Fibroblast of skin of back (primary cell): ENCODE measurements around the gene UTS2R.
A peak's percentile ranks its signal among the peaks of the same experiment; 100 is the strongest.
"Not testable (repeated sequence)": the region's sequence is repeated elsewhere in the genome, so short reads cannot be mapped to it uniquely, and the experiment has no call there.

Experiments
- DNase-seq: peaks from one replicate; pipeline ENCODE4 v3.0.0-alpha.2; 2013

Gene UTS2R

GRCh38 chr17:82376042-82376730 is 4.6 kb downstream of the UTS2R start:
- DNase-seq, result no peak

- DNase-seq, result not testable (repeated sequence)
Measured at GRCh38 chr17:82377294-82377693, 5.7 kb downstream of the UTS2R start.

DNA sequence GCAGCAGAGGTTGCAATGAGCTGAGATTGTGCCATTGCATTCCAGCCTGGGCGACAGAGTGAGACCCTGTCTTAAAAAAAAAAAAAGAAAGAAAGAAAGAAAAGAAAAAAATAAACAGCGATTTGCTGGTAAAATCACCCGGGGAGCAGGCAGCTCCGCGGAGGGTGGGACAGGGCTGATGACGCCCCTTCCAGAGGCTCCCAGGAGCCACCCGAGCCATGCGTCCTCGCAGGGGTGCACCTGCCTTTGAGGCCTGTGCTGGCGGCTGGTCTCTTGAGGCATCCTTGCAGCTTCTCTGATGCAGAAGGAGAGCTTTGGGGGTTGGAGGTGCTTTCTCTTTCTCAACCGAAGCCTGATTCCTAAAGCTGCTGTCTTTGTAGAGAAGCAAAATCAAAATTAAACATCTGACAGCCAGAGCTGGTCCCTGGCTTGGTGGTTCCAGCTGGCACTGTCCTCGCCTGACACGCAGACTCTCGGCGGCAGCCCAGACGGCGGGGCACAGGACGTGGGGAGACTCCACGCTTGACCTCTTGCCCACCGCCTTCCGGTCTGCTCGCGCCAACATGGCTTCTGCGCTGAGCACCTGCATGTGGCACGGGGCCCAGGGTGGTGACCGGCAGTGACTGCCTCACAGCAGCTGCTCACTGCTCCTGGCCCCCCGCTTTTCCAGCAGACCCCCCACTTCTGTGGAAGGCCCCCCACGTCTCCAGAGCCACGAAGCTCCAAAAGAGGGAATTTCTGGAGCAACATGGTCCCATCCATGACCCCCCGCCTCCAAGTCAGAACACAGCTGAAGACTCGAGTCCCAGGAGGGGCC is 6.6 kb downstream of the UTS2R start:
- DNase-seq, result no peak

DNA sequence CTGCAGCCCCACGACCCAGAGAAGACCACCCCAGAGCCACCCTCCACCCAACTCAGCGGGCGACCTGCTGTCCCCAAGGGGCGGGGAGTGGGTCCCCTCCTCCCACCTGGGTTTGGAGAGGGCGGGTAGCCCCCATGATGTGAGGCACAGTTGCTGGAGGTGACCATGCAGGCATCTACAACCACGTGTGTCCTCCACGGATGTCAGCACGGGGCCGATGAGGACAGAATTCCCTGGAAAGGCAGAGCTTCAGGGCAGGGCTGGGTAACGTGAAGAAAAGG is 7.1 kb downstream of the UTS2R start:
- DNase-seq, result no peak

- no peak for DNase-seq
Measured at GRCh38 chr17:82380860-82381702, 9.5 kb downstream of the UTS2R start.

GRCh38 chr17:82381703-82382009 is 10.1 kb downstream of the UTS2R start:
- not testable (repeated sequence) for DNase-seq

- DNase-seq, result not testable (repeated sequence)
Measured at GRCh38 chr17:82382220-82382932, 10.8 kb downstream of the UTS2R start.

GRCh38 chr17:82382933-82383255 is 11.3 kb downstream of the UTS2R start:
- DNase-seq, result no peak

DNA sequence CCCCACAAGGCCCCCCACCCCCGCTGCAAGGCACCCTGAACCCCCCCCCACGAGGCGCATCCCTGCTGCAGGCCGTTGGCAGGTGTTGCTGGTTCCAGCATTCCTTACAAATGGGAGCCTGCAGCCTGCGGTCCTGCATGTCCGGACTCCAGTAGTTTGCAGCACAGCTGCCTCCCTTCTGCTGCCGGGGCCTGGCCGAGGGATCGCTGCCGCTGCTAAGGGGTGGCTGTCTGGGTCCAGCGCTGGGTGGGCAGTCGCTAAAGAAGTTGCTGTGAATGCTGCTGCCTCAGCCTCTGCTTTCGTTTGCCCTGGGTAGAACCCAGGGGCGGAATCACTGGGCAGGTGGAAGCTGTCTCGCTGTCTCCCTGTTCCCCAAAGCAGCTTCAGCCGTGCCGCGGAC is 11.8 kb downstream of the UTS2R start:
- no peak for DNase-seq

GRCh38 chr17:82384051-82384729 is 12.6 kb downstream of the UTS2R start:
- no peak for DNase-seq

- DNase-seq, result peak; percentile 49
Measured at GRCh38 chr17:82384730-82385481, 13.3 kb downstream of the UTS2R start.

DNA sequence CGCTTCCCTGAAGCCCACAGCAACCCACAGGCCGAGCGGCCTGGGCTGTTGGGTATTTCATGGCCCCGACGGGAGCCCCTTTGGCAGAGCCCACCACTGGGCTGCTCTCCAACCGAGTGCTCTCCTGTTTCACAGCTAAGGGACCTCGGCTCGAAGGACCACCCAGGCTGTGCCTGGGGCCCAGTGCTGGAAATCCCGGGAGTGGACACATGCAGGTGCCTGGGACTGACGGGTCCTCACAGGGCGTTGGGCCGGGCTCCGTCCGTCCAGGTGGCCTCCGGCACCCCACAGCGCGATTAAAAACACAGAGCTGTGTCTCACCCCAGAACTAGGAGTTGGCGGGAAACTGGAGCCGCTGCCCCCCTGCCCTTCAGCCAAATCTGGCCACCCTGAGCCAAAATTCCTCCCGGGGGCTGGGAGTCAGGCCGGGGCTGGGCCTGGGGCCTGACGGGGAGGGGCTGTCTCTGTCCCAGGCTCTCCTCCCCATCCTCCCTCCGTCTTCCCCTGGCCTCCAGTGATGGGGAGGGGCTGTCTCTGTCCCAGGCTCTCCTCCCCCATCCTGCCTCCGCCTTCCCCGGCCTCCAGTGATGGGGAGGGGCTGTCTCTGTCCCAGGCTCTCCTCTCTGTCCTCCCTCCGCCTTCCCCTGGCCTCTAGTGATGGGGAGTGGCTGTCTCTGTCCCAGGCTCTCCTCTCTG is 14.1 kb downstream of the UTS2R start:
- no peak for DNase-seq

DNA sequence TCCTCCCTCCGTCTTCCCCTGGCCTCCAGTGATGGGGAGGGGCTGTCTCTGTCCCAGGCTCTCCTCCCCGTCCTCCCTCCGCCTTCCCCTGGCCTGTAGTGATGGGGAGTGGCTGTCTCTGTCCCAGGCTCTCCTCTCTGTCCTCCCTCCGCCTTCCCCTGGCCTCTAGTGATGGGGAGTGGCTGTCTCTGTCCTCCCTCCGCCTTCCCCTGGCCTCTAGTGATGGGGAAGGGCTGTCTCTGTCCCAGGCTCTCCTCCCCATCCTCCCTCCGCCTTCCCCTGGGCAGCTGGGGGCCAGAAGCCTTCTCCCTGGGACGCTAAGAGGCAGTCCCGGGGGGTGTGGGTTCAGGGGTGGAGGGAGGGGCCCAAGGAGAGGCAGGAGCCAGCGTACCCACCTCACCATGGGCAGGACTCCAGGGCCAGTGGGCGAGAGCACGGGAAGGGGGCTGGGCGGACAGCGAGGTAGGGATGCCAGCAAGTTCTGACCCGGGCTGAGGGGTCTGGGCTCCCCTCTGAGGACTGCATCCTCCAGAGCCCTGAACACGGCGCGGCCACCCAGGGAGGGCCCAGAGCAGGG is 14.8 kb downstream of the UTS2R start:
- peak; percentile 22 for DNase-seq

- no peak for DNase-seq
Measured at GRCh38 chr17:82386881-82387704, 15.5 kb downstream of the UTS2R start.

DNA sequence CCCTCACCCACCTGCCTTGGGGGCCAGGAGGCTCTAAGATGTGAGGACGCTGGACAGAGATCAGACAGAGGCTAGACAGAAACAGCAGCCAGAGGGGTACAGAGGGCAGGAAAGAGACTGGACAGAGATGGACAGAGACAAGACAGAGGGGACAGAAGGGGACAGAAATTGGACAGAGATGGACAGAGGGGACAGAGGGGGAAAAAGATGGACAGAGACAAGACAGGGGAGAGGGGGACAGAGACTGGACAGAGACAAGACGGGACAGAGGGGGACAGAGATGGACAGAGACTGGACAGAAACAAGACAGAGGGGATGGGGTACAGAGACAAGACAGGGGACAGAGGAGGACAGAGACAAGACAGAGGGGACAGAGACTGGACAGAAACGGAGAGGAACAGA is 16.1 kb downstream of the UTS2R start:
- DNase-seq, result no peak

DNA sequence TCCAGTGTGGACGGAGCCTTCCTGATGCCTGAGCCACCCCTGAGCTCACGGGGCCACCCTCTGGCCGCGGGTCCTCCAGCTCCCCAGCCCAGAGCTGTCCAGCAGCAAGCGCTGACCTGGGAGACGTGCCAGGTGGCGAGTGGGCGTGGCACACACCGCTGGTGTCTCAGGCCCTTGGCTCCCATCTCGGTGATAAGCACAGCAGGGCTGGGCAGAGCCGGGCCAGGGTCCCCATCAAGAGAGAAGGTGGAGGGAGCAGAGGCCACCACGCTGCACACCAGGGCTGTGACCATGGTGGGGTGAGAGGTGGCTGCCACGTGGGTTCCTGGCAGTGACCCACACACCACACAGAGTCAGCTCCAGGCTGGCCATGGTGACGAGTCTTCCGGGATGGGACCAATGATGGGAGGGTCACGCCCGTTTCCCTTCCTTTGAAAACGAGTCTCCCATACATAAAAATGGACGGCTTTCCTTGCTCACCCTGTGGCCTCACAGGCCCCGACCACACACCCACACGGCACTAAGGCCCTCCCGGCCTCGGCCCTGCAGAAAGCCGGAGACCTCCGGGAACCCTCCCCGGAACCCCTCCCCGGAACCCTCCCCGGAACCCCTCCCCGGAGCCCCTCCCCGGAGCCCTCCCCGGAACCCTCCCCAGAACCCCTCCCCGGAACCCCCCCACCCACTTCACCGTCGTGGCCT is 16.8 kb downstream of the UTS2R start:
- no peak for DNase-seq

- no peak for DNase-seq
Measured at GRCh38 chr17:82388922-82389283, 17.3 kb downstream of the UTS2R start.

- peak; percentile 16 for DNase-seq
Measured at GRCh38 chr17:82389379-82389778, 17.8 kb downstream of the UTS2R start.
